Tongue (tissue), 2 donors: ENCODE results near the gene CAMK2D. TPM values are rescaled to one million over a fixed set of nuclear protein-coding genes. Genes with fewer than 3 reads are reported as not detected.

Experiments used
- DNase-seq: peaks from one replicate; pipeline ENCODE4 v3.0.0-alpha.2; 2015
- total RNA-seq: library from RNA; depleted of rRNA; stranded (reverse); fragments of >200 nt; gene quantifications from one replicate; pipeline ENCODE4 v1.2.3, GENCODE V29; 2014

Gene CAMK2D
- total RNA-seq, 1 donor from 2014 or later: 210 TPM

DNA sequence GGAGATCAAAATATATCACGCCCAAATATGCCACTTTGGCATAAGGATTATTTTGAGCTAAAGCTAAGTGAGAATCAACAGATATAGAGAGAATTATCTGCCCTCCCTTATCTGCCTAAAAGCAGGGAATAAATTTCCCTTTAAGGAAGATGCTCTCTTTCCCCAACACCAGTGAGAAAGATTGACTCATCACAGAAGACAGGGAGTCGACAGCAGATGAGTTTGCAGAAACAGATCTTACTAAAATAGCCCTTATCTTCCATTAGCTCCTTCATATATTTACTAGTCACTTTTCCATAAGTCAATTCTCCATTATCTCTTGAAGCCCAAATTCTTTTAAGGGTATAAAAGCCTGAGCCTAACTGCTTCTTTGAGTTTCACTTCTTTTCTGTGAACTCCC is 156.6 kb downstream of the CAMK2D start:
- no peak for DNase-seq

DNA sequence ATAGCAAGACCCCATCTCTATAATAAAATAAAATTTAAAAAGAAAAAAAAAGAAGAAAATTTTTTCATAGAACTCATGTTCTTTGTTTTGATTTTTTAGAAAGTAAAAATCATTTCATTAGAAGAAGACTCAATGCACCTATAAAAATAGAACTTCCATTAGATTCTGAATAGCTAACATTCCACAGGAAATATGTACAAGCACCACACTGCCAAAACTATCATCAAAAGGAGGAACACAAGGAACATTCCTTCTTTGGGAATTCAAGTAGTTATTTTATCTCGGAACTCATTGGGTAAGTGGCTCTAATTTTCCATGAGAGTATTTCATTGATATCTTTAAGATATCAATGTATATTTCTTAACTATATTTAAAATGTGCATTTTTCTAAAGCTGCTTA is 157.6 kb downstream of the CAMK2D start:
- no peak for DNase-seq

DNA sequence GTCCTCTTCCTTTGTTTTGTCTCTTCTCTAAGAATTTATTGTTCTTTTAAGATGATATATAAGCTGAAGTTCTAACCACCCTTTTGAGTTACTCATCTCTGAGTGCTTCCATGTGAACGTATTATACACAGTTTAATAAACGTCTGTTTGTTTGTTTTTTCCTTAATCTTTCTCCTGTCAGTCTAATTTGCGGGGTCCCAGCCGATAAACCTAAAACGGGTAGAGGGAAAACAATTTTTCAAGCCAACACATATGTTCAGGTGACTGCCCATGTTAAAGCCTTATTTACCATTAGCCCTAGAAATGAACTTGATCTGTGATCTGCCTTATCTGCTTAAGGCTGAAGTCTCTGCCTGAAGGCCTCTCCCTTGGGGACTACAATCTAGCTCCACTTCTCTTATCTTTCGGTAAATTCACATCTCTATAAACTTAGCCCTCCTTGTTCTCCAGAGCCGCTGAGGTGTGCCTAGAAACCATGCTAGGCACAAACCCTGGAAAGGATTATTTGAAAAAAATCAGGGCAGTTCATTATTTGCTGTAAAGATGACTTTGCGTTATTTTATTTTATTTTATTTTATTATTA is 158.8 kb downstream of the CAMK2D start:
- DNase-seq: no peak

DNA sequence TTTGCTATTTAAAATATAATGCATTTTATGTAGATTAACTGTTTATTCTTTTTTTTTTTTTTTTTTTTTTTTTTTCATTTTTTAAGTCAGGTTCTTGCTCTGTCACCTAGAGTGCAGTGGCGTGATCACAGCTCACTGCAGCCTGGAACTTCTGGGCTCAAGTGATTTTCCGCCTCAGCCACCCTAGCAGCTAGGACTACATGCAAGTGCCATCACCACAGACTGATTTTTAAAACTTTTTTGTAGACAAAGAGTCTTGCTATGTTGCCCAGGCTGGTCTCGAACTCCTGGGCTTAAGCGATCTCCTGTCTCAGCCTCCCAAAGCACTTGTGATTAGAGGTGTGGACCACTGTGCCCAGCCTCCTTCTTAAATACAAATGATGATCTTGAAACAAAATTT is 159.9 kb downstream of the CAMK2D start:
- no peak for DNase-seq

DNA sequence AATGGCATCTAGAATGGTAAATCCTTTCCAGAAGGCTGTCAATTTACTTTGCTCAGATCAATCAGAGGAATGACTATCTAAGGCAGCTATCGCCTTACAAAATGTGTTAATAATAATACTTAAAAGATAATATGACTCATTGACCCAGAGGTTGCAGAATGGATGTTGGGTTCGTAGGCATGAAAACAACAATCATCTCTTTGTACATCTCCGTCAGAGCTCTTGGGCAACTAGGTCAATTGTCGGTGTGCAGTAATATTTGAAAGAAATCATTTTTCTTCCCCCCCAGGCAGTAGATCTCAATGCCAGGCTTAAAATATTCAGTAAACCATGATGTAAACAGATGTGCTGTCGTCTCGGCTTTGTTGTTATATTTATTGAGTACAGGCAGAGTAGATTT is 165.1 kb downstream of the CAMK2D start:
- no peak for DNase-seq

DNA sequence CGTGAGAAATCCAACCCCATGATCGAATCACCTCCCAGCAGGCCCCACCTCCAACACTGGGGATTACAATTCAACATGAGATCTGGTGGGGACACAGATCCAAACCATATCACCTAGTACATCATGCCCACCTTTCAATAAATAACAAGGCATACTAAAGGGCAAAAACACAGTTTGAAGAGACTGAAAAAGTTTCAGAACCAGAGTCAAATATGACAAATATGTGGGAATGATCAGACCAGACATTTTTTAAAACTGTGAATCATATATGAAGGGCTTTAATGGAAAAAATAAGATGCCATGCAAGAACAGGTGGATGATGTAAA is 167.3 kb downstream of the CAMK2D start:
- no peak for DNase-seq

DNA sequence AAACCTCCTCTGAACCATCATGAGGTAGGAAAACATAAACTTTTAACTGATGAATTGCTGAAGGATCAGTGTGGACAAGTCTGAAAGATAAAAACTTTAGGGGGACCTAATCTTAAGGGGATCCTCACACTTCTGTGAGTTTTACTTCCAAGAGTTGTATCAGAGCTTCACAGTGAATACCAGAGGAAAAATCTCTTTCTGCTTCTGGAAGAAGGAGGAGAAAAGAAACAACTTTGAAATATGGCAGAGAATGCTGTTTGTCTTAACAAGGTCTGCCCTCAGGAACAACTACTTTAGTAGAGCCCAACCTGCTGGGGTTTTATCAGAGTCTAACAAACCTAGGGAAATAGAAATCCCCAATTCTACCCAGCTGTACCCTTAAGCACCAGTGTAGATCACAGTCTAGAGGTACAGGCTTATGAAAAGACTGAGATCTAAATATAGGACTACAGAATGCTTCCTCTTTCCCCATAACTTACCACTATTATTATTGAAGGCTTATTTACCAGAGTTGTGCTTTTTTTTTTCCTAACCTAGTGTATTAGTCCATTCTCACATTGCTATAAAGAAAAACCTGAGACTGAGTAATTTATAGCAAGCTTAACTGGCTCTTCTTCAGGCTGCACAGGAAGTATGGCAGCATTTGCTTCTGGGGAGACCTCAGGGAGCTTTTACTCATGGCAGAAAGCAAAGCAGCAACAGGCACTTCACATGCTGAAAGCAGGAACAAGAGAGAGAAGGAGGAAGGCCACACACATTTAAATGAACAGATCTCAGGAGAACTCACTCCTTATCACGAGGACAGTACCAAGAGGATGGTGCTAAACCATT is 167.9 kb downstream of the CAMK2D start:
- no peak for DNase-seq

DNA sequence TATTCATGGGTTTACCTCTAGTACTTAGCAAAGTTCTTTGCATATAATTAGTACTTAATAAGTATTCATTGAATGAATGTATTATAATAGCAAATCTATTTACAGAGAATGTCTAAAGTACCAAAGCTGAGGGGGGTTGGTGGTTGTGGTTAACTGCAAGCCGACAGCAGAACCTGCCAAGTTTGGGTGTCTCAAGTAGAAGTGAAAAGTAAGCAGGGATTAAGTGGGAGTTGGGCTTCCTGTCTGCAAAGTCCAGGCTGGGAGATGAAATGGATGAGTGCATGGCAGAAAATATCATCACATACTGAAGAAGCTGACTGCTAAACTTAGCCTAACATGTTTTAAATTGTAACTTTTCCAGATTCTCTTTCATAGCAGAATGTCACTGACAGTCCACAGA is 169.6 kb downstream of the CAMK2D start:
- DNase-seq: no peak

DNA sequence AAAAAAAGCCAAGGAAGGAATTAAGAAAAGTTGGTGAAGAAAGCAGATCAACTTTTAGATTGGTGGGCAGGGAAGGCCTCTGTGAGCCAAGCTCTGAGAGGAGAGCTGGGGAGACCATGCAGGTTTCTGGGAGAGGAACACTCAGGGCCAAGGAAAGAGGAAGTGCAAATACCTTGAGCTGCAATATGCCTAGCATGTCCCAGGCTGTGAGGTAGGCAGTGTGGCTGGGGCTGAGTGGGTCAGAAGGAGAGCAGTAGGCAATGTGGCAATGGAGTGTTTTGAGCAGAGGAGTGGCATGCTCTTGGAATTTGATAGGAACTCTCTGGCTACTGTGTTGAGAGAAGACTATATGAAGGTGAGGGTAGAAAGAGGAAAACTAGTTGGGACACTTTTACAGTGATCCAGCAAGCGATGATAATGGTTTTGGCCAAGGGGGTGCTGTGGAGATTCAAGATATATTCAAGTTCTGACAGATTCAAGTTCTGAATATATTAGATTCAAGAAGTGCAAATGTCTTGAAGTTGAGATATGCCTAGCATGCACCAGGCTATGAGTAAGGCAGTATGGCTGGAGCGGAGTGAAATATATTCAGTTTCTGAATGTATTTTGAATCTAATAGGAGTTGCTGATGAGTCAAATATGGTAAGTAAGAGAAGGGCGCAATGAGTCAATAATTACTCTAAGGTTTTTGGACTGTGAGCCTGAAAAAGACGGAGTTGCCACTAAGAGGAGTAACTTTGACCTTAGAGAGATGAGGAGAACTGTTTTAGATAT is 172.5 kb downstream of the CAMK2D start:
- DNase-seq: no peak

DNA sequence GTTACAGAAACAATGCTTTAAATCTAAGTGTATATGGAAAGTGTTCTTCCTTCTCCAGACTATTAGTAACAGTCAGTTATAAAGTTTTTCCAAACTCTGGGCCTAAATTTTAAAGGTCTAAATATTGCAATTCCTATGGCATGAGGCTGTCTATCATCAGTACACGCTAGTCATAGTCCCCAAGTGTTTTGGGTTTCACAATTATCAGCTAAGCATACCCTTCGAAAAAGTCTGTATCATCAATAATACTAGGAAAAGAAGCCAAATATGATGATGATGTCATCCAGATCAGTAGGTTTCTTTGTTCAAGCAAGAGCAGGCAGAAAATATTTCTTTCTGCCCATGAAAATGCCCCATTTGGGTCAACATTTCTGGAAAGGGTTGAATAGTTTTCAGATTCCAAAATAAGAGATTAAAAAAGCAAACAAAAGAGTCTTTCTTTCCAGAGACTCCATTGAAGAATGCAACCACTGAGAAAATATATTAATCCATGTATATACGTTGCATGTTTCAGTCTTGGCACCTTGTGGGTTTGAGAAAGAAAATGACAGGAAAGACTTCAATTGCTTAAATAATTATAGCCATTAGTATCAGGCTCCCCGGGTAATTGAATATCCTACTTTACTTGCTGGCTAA is 173.8 kb downstream of the CAMK2D start:
- no peak for DNase-seq

DNA sequence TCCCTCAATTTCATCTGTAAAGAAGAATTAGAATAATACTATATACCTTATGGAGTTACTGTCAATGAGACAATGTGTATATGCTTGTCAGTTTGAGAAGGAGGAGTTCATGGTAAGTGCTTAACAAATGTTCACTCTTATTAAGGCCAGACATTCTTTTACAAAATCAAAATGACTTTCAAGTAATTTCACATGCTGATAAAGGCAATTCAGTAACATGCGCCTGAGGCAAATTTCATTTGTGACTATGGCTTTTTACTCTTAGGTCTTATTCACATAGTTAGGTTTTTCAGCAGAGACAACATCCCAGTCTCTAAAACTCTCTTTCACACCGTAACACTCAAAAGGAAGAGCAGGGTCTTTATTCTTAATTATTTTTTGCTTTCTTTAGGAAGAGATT is 174.4 kb downstream of the CAMK2D start:
- DNase-seq: no peak

DNA sequence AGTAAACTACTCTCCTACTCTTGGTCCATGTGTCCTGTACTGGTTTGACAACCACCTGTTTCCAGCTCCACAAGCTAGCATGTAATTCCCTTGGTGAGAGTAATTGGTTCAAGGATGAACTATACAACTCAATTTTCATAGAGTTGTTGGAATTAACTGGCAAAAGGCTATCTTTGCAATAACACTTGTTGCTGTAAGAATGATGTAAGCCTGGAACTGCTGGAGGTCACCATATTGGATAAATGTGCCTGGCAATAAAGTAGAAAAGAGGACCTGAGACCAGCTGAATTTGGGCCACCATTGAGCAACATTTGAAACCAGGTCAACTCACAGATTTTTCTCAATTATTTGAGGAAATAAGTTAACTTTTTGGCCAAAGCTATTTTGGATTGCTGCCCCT is 175.5 kb downstream of the CAMK2D start:
- no peak for DNase-seq

DNA sequence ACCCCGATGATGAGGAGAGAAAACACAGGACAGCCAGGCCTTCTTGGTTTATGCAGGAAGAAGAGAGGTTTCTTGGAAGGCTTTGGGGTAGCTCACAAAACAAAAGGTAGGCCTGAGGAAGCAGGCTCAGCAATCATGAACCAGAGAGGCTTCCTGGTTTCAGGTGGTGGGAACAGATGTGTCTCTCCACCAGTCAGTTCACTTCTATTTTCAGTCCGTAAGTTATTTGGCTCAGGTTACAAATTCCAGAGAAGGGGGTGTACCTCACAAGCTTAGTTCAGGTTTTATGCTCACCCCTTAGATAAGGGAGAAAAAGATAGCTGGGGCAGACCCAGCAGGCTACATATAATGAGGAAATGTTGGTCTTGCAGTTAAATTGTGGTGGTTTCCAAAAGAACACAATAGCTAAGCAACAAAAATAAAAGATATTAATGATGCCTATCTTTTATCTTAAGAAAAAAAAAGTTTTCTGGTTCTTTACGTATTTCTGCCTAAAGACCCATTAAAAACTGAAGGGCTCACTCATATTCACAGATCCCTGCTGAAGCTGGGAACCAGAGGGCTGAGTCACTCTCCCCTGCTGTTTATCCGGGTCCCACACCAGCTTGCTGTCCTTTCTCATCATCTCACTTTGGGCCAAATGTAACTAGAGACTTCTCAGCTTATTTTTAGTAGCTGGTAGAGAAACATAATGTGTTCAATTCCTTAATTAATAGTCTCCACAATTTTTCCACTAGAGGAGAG is 177.0 kb downstream of the CAMK2D start:
- DNase-seq: peak; percentile 39

DNA sequence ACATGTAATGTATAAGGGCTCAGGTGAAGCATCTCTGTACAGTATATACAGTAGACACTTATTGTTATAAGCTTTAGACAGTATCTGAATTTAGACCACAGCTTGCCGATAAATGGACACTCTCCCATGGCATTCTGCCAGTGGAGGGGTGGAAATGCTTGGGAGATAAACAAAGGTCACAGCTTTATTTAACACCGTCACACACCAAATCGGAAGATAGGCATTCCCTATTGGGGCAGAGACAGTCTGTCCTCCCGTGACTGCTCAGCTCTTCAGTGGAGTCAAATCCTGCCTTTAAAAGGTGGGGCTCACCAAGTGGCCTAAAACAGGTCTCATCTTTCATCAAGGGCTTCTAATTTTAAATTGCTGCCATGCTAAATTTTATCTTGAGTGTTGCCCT is 178.8 kb downstream of the CAMK2D start:
- DNase-seq: peak; percentile 61

DNA sequence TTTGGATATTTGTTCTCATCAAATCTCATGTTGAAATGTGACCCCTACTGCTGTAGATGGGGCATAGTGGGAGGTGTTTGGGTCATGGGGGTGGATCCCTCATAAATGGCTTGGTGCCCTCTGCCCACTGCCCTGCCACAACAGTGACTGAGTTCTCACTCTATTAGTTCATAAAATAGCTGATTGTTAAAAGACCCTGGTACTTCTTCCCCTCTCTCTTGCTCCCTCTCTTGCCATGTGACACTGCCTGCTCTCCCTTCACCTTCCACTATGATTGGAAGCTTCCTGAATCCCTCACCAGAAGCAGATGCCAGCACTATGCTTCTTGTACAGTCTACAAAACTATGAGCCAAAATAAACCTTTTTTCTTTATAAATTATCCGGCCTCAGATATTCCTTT is 182.2 kb downstream of the CAMK2D start:
- DNase-seq: no peak

DNA sequence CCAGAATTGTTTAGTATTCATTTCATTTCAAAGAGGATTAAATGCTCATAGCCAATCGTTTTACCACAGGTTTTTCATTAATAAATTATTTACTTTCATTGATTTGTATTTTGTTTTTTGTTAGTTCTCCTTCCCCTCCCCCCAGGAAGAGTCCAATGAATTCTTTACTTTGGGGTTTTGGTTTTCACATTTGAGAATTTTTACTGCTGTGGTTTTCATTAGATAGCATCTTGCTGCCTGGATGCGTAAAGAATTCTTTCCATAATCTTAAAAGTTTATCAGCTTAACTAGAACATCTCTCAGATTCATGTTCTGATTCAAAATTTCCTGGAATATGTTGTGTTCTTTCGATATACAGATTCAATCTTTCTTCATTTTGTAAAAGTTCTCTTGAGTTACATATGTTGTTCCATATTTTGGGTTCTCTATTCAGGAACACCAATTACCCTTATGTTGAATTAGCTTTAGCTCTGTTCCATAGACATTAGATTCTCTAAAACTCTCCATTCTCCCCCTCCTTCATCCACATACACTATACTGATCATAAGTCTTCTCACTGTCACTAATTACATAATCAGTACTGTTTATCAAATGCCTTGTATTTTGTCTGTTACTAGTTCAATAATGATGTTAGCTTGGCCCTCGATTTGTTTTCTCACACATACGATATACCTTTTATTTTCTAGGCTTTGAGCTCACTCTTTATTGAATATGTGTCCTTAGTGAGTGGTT is 184.4 kb downstream of the CAMK2D start:
- DNase-seq: no peak

DNA sequence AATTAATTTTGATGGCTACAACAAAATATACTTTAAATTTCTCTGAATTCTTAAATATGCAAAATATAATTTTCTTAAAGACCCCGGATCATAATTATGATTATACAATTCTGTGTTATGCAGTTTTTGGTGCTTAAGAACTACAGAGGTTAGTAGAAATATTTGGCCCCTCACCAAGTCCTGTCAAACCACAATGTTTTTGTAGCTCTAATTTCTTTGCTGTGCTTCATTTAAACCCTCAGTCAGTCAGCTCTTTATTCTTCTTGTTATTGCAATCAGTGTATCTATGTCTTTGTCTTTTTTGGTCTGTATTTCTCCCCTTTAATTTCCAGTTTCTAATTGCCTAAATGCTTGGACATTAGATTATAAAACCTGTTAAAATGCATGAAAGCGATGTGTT is 186.1 kb downstream of the CAMK2D start:
- DNase-seq: peak; percentile 27

DNA sequence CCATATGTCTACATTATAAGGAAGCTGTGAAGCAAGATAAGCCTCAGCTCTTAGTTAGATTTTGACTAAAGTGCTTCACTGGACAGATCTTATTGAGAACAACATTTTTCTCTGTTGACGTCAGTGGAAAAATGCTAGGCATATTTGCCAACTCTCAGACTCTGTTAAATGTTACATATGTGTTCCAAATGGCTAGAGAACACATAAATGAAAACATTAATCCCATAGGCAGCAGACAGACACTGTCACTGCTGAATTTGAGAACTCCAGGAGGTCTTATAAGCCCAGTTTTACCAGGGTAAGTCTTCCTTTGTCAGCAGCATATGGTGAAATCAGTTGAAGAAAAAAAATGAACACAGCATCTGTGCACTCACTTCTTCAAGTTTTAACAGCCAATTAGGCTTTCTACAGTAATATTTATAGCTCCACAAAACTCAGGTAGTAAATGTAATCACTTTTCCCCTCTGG is 186.9 kb downstream of the CAMK2D start:
- peak; percentile 88 for DNase-seq

DNA sequence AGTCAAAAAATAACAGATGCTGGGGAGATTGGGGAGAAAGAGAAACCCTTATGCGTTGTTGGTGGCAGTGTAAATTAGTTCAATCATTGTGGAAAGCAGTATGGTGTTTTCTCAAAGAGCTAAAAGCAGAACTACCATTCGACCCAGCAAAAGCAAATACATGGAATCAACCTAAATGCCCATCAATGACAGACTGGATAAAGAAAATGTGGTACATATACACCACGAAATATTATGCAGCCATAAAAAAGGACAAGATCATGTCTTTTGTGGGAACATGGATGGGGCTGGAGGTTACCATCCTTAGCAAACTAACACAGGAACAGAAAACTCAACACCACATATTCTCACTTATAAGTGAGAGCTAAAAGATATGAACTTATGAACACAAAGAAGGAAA is 188.9 kb downstream of the CAMK2D start:
- no peak for DNase-seq

DNA sequence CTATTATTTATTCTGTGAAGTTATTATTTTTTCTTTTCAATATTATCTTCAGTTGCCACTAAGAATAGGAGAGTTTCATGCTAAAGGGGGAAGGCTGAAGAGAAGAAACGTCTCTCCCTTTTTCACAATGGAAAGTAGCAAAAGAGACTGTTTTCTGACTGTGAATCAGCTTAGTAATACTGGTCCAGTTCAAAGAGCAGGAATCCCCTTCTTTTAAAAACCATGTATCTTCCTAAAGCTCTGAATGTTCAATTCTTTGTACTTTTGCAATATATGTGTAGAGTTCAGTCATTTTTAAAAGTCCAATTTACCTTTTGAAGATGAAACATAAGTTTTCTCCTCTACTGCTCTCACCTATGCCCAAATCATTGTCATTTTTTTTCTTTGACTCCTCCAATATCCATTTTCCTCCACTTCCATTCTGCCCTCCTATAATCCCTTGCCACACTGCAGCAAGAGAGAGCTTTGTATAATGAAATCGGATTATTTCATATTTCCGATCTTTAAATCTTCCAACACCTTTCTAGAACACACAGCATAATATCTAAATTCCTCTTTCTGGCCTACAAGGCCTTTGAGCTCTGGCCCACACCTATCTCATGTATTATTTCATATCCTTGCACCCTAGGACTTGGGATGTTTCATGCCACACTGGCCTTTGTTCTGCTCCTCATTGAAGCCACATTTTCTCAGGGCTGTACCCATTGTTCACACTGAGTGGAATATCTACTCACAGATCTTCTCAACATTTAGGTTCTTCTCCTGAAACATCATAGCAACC is 195.3 kb downstream of the CAMK2D start:
- no peak for DNase-seq

DNA sequence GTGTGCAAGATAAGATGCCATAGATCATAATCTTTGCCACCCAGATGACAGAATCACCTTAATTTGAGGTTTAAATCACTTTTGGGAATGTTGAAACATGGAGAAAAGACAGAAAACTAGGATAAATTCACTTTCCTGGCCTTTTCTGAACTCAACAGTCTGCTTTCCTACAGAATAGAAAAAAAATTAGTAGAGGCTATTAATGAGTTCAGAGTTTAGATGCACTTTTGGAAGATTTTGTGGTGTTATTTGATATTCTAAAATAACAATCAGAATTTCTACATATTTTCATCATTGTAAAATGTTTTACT is 195.9 kb downstream of the CAMK2D start:
- no peak for DNase-seq
